RWPE2 (cell line): ENCODE results near the gene CNOT8.

Source experiments
- ATAC-seq: fragments of 200-7000 bp; cut with Tn5 transposase; 3 replicates; pipeline ENCODE4 v1.9.1; 2021; ENCODE audit warnings: low read depth
- DNase-seq: peaks from one replicate; pipeline ENCODE4 v3.0.0-alpha.2; 2020; ENCODE audit warnings: low spot score
- H3K27ac ChIP-seq: fragments of 450-650 bp; 2 replicates; pipeline ENCODE4 v1.5.1; 2017; ENCODE audit warnings: mild to moderate bottlenecking; ENCODE audit not compliant: poor library complexity, severe bottlenecking
- H3K27me3 ChIP-seq: fragments of 250-450 bp; sonication (Bioruptor Pico); 2 replicates; pipeline ENCODE4 v1.5.1; 2021; ENCODE audit warnings: mild to moderate bottlenecking, moderate library complexity; ENCODE audit not compliant: insufficient read depth, poor library complexity, severe bottlenecking
- H3K36me3 ChIP-seq: fragments of 250-450 bp; sonication (Bioruptor Pico); 2 replicates; pipeline ENCODE4 v1.5.1; 2020; ENCODE audit warnings: low read depth, mild to moderate bottlenecking, moderate library complexity
- H3K4me1 ChIP-seq: fragments of 250-450 bp; sonication (Bioruptor Pico); 2 replicates; pipeline ENCODE4 v1.5.1; 2021; ENCODE audit warnings: mild to moderate bottlenecking, moderate library complexity; ENCODE audit not compliant: insufficient read depth, poor library complexity, severe bottlenecking
- H3K4me3 ChIP-seq: fragments of 250-450 bp; sonication (Bioruptor Pico); 2 replicates; pipeline ENCODE4 v1.5.1; 2021; ENCODE audit warnings: mild to moderate bottlenecking, moderate library complexity; ENCODE audit not compliant: severe bottlenecking
- H3K9me3 ChIP-seq: fragments of 250-450 bp; sonication (Bioruptor Pico); 2 replicates; pipeline ENCODE4 v1.5.1; 2021; ENCODE audit warnings: mild to moderate bottlenecking, moderate library complexity; ENCODE audit not compliant: severe bottlenecking
- TF ChIP-seq, protein P1 (sequence below): fragments of 450-650 bp; IDR thresholded peaks from one replicate; pipeline ENCODE4 v1.5.1; 2017; ENCODE audit warnings: mild to moderate bottlenecking, moderate library complexity; ENCODE audit not compliant: poor library complexity, severe bottlenecking

The CNOT8 gene

GRCh38 chr5:154884424-154884823 lies 26.0 kb downstream of the CNOT8 start:
- peaks cover 21% of the 10 kb centered on the region for H3K9me3 ChIP-seq
- DNase-seq (no peak), ATAC-seq (no peak)
- no peak overlapping the region for H3K27ac ChIP-seq
- H3K4me3 ChIP-seq = no peak overlapping the region
- H3K36me3 ChIP-seq = peaks cover 48% of the 10 kb centered on the region
- no peaks in the 10 kb centered on the region for H3K4me1 ChIP-seq
- H3K27me3 ChIP-seq = no peaks in the 10 kb centered on the region
- TF ChIP-seq, protein P1, sequence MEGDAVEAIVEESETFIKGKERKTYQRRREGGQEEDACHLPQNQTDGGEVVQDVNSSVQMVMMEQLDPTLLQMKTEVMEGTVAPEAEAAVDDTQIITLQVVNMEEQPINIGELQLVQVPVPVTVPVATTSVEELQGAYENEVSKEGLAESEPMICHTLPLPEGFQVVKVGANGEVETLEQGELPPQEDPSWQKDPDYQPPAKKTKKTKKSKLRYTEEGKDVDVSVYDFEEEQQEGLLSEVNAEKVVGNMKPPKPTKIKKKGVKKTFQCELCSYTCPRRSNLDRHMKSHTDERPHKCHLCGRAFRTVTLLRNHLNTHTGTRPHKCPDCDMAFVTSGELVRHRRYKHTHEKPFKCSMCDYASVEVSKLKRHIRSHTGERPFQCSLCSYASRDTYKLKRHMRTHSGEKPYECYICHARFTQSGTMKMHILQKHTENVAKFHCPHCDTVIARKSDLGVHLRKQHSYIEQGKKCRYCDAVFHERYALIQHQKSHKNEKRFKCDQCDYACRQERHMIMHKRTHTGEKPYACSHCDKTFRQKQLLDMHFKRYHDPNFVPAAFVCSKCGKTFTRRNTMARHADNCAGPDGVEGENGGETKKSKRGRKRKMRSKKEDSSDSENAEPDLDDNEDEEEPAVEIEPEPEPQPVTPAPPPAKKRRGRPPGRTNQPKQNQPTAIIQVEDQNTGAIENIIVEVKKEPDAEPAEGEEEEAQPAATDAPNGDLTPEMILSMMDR = no peak

GRCh38 chr5:154885439-154885838 lies 27.0 kb downstream of the CNOT8 start:
- TF ChIP-seq, protein P1 = no peak
- Histone ChIP-seq H3K4me1 (no peaks in the 10 kb centered on the region), H3K4me3 (no peak overlapping the region), H3K36me3 (peaks cover 59% of the 10 kb centered on the region), H3K27ac (no peak overlapping the region), H3K9me3 (peaks cover 22% of the 10 kb centered on the region), H3K27me3 (no peaks in the 10 kb centered on the region)
- DNase-seq = no peak
- ATAC-seq = no peak

DNA sequence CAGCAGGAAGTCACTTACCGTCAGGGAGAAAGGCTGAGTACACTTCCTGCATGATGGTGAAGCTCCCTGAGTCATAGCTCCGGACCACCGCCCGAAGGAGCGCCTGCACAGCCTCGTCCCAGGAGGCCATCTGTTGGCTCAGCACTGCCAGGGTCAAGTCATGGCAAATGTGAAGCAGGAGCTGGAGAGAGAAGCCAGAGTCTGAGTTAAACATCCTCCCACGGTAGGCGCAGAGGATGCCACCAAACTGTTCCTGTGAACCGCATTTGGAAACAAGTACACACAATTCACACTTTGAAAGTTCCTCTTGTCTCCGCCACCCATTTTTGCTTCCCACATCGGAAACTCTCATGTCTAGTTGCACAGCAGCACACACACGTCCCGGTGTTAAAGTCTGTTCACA lies 33.9 kb downstream of the CNOT8 start:
- ATAC-seq = 0 out of 3 replicates have a peak, but pooled peaks have one; percentile 14
- Histone ChIP-seq H3K27ac (no peak overlapping the region), H3K4me3 (no peak overlapping the region), H3K36me3 (peaks cover 88% of the 10 kb centered on the region), H3K9me3 (peaks cover 4% of the 10 kb centered on the region), H3K27me3 (no peaks in the 10 kb centered on the region), H3K4me1 (no peaks in the 10 kb centered on the region)
- no peak for DNase-seq
- TF ChIP-seq, protein P1 = no peak

GRCh38 chr5:154893381-154893780 lies 35.0 kb downstream of the CNOT8 start:
- no peak for DNase-seq
- TF ChIP-seq, protein P1 = no peak
- no peak overlapping the region for H3K4me3 ChIP-seq
- H3K36me3 ChIP-seq = peaks cover 87% of the 10 kb centered on the region
- no peaks in the 10 kb centered on the region for H3K4me1 ChIP-seq
- no peak for ATAC-seq
- no peak overlapping the region for H3K27ac ChIP-seq
- H3K27me3 ChIP-seq = no peaks in the 10 kb centered on the region
- H3K9me3 ChIP-seq = peaks cover 4% of the 10 kb centered on the region

DNA sequence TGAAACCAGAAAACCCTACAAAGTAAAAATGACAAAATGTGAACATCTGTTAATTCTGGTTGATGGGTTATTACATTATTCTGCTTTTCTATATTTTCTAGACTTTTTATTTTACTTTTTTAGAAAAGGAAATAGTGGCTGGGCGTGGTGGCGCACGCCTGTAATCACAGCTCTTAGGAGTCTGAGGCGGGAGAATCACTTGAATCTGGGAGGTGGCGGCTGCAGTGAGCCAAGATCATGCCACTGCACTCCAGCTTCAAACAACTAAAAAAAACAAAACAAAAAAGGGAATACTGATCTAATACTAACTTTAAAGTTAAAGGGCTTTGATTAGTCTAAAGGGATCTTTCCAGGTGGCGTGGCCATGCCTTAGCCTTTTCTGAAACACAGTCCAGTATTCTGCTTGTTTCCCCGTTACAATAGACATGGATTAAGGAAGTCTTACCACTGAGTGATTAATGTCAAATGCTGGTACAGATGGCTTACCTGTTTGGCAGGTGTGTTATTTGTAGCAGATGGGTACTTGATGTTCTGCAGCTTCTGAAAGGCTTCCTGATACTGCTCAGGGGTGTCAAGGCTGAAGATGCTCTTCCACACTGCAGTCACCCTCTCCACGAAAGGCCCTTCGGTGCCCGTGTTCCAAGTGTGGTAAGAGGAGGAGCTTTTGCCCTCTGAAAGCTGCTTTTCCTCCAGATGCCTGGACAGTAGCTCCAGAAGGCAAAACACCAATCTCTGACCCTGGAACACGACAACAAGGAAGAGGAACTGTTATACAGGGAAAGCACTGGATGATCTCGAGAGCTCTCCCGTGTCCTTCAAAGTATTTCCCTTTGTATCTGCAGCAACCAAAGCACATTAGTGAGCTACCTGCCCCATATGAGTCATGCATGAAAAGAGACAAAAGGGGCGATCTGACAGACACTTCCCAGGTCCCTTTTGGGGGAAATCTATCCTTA lies 37.5 kb downstream of the CNOT8 start:
- TF ChIP-seq, protein P1 = no peak
- Histone ChIP-seq H3K27ac (no peak overlapping the region), H3K4me1 (no peaks in the 10 kb centered on the region), H3K27me3 (no peaks in the 10 kb centered on the region), H3K9me3 (no peaks in the 10 kb centered on the region), H3K36me3 (peaks cover 88% of the 10 kb centered on the region), H3K4me3 (no peak overlapping the region)
- DNase-seq (no peak), ATAC-seq (no peak)
